HEK293 (cell line): ENCODE data around the gene EXOSC2.

Source experiments
- CTCF ChIA-PET: fragments of 350-600 bp; formaldehyde crosslinking; extraction: SDS; loops from one replicate; lab custom pipeline; 2021; ENCODE audit warnings: antibody characterized with exemption; lab: Yijun Ruan, JAX
- POLR2A ChIA-PET: fragments of 300-600 bp; formaldehyde crosslinking; extraction: SDS; loops from one replicate; lab custom pipeline; 2020; ENCODE audit warnings: antibody characterized with exemption, inconsistent platforms; lab: Yijun Ruan, JAX
- H3K27ac ChIP-seq: fragments of 200-500 bp; sonication (Bioruptor generic); 2 replicates; pipeline ENCODE4 v1.5.1; 2014; ENCODE audit warnings: low read depth, low read length, control low read depth, inconsistent platforms; ENCODE audit errors: extremely low read depth
- H3K36me3 ChIP-seq, 2 experiments: fragments of 200-500 bp in 1 of 2; sonication (Bioruptor generic) in 1 of 2; 1 replicate in 1 of 2; 2 replicates in 1 of 2; pipeline ENCODE4 v1.5.1; 2014 to 2017; ENCODE audit warnings: inconsistent platforms in 2 of 2, low read length in 2 of 2; ENCODE audit not compliant: control insufficient read depth in 2 of 2, insufficient read depth in 1 of 2
- H3K4me1 ChIP-seq: fragments of 200-500 bp; sonication (Bioruptor generic); 2 replicates; pipeline ENCODE4 v1.5.1; 2014; ENCODE audit warnings: mild to moderate bottlenecking, low read length, inconsistent platforms; ENCODE audit not compliant: control insufficient read depth, insufficient read depth
- H3K4me3 ChIP-seq: 2 replicates; pipeline ENCODE4 v1.5.1; 2011; ENCODE audit warnings: low read depth, mild to moderate bottlenecking, control low read depth, low read length, moderate library complexity
- H3K9me3 ChIP-seq: fragments of 200-500 bp; sonication (Bioruptor generic); 2 replicates; pipeline ENCODE4 v1.5.1; 2014; ENCODE audit warnings: low read depth, low read length, inconsistent platforms; ENCODE audit not compliant: control insufficient read depth, insufficient read depth
- KLF10 ChIP-seq: fragments of 450-650 bp; IDR thresholded peaks from 2 replicates; pipeline ENCODE4 v1.5.1; 2018; ENCODE audit warnings: missing biosample characterization, mild to moderate bottlenecking, missing genetic modification characterization
- KLF7 ChIP-seq: fragments of 450-650 bp; formaldehyde crosslinking; IDR thresholded peaks from 2 replicates; pipeline ENCODE4 v1.5.1; 2016; ENCODE audit warnings: missing biosample characterization, missing genetic modification characterization, borderline replicate concordance
- SETDB1 ChIP-seq: IDR thresholded peaks from one replicate; pipeline ENCODE4 v1.6.1; 2017; ENCODE audit warnings: mild to moderate bottlenecking, low read length, moderate library complexity, mixed read lengths; ENCODE audit not compliant: insufficient read length
- SP7 ChIP-seq: fragments of 450-650 bp; formaldehyde crosslinking; IDR thresholded peaks from 2 replicates; pipeline ENCODE4 v1.5.1; 2016; ENCODE audit warnings: missing biosample characterization, missing genetic modification characterization
- ZNF121 ChIP-seq: fragments of 450-650 bp; formaldehyde crosslinking; IDR thresholded peaks from 2 replicates; pipeline ENCODE4 v1.5.1; 2016; ENCODE audit warnings: missing biosample characterization, missing genetic modification characterization
- ZNF202 ChIP-seq: fragments of 450-650 bp; formaldehyde crosslinking; IDR thresholded peaks from 2 replicates; pipeline ENCODE4 v1.5.1; 2016; ENCODE audit warnings: missing biosample characterization, missing genetic modification characterization, borderline replicate concordance
- ZNF211 ChIP-seq: fragments of 450-650 bp; formaldehyde crosslinking; IDR thresholded peaks from 2 replicates; pipeline ENCODE4 v1.5.1; 2016; ENCODE audit warnings: low read depth, missing biosample characterization, missing genetic modification characterization
- ZNF555 ChIP-seq: fragments of 450-650 bp; formaldehyde crosslinking; conservative IDR thresholded peaks from 2 replicates; pipeline ENCODE4 v1.5.1; 2017; ENCODE audit warnings: missing biosample characterization, mild to moderate bottlenecking, missing genetic modification characterization, inconsistent platforms
- ZNF621 ChIP-seq: fragments of 450-650 bp; formaldehyde crosslinking; IDR thresholded peaks from 2 replicates; pipeline ENCODE4 v1.5.1; 2017; ENCODE audit warnings: missing biosample characterization, missing genetic modification characterization
- ZNF791 ChIP-seq: fragments of 450-650 bp; formaldehyde crosslinking; IDR thresholded peaks from 2 replicates; pipeline ENCODE4 v1.5.1; 2016; ENCODE audit warnings: missing biosample characterization, missing genetic modification characterization
- TF ChIP-seq, protein P1 (sequence below): fragments of 450-650 bp; formaldehyde crosslinking; IDR thresholded peaks from 2 replicates; pipeline ENCODE4 v1.5.1; 2017; ENCODE audit warnings: missing biosample characterization, missing genetic modification characterization
- TF ChIP-seq, protein P2 (sequence below): fragments of 450-650 bp; formaldehyde crosslinking; IDR thresholded peaks from 2 replicates; pipeline ENCODE4 v1.5.1; 2016; ENCODE audit warnings: missing biosample characterization, missing genetic modification characterization
- TF ChIP-seq, protein P3 (sequence below): fragments of 450-650 bp; formaldehyde crosslinking; IDR thresholded peaks from 2 replicates; pipeline ENCODE4 v1.5.1; 2017; ENCODE audit warnings: missing biosample characterization, mild to moderate bottlenecking, missing genetic modification characterization, moderate library complexity
- TF ChIP-seq, protein P4 (sequence below): fragments of 450-650 bp; formaldehyde crosslinking; IDR thresholded peaks from 2 replicates; pipeline ENCODE4 v1.5.1; 2016; ENCODE audit warnings: missing biosample characterization, missing genetic modification characterization
- TF ChIP-seq, protein P5 (sequence below): fragments of 450-650 bp; formaldehyde crosslinking; conservative IDR thresholded peaks from 2 replicates; pipeline ENCODE4 v1.5.1; 2016; ENCODE audit warnings: low read depth, missing biosample characterization, missing genetic modification characterization
- TF ChIP-seq, protein P6 (sequence below): sonication (generic); formaldehyde crosslinking; IDR thresholded peaks from 2 replicates; pipeline ENCODE4 v1.8.1; 2022; ENCODE audit warnings: mild to moderate bottlenecking, moderate library complexity, missing genetic modification reagents

Gene EXOSC2

DNA sequence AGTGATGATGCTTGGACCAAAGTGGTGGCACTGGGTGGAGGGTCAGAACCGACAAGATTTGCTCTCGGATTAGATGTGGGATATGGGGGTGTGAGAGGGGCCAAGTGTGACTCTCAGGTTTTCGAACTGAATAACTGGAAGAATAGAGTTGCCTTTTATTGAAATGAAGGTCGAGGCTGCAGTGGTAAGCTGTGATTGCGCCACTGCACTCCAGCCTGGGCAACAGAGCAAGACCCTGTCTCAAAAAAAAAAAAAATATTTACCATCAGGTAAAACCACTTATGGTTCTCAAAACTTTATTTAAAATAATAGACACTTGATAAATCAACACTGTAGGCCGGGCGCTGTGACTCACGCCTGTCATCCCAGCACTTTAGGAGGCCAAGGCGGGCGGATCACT lies 27.2 kb downstream of the EXOSC2 start:
- Histone ChIP-seq H3K36me3 (no peaks in the 10 kb centered on the region; a peak in 1 of 3 replicates), H3K27ac (no peak overlapping the region), H3K4me1 (no peaks in the 10 kb centered on the region), H3K9me3 (no peaks in the 10 kb centered on the region), H3K4me3 (no peak overlapping the region)
- TF ChIP-seq, protein P1, sequence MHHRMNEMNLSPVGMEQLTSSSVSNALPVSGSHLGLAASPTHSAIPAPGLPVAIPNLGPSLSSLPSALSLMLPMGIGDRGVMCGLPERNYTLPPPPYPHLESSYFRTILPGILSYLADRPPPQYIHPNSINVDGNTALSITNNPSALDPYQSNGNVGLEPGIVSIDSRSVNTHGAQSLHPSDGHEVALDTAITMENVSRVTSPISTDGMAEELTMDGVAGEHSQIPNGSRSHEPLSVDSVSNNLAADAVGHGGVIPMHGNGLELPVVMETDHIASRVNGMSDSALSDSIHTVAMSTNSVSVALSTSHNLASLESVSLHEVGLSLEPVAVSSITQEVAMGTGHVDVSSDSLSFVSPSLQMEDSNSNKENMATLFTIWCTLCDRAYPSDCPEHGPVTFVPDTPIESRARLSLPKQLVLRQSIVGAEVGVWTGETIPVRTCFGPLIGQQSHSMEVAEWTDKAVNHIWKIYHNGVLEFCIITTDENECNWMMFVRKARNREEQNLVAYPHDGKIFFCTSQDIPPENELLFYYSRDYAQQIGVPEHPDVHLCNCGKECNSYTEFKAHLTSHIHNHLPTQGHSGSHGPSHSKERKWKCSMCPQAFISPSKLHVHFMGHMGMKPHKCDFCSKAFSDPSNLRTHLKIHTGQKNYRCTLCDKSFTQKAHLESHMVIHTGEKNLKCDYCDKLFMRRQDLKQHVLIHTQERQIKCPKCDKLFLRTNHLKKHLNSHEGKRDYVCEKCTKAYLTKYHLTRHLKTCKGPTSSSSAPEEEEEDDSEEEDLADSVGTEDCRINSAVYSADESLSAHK (tag by site-specific recombination), result no peak
- peak; percentile 52; the same call in 1 of the 2 replicates for TF ChIP-seq ZNF121 (tag by site-specific recombination)
- TF ChIP-seq, protein P2, sequence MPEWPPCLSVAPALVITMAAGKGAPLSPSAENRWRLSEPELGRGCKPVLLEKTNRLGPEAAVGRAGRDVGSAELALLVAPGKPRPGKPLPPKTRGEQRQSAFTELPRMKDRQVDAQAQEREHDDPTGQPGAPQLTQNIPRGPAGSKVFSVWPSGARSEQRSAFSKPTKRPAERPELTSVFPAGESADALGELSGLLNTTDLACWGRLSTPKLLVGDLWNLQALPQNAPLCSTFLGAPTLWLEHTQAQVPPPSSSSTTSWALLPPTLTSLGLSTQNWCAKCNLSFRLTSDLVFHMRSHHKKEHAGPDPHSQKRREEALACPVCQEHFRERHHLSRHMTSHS (tag by site-specific recombination), result no peak
- ChIA-PET POLR2A (no interaction called here), CTCF (interaction anchor here (0.6 to 1.1 kb wide), 3 partner anchors 11 to 115 kb away, joined by 3 read pairs; no protein-coding TSS in a partner anchor)

DNA sequence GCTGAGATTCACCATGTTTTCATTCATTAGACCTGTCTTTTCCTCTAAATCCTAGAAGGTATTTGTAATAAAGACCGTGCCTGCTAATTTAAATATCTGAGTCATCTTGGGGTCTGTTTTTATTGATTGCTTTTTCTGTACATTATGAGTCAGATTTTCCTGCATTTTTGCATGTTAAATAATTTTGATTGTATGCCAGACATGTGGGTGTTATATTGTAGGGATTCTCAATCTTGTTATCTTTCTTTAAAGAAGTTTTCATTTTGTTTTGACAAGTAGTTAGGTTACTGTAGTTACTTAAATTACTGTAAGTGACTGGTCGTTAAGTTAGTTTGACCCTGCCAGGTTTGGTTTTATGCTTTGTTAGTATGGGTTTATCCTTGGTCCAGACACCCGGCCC lies 35.1 kb downstream of the EXOSC2 start:
- H3K4me1 ChIP-seq, result no peaks in the 10 kb centered on the region
- POLR2A ChIA-PET, result no interaction called here
- CTCF ChIA-PET, result interaction anchor here (1.1 to 2.6 kb wide), 2 partner anchors 24 to 138 kb away, joined by 5 to 11 read pairs; no protein-coding TSS in a partner anchor
- no peak overlapping the region for H3K4me3 ChIP-seq
- TF ChIP-seq KLF10 (no peak), KLF7 (tag by site-specific recombination) (no peak), ZNF211 (tag by site-specific recombination) (peak; percentile 69; the same call in 1 of the 2 replicates), ZNF202 (tag by site-specific recombination) (no peak), ZNF555 (tag by site-specific recombination) (no peak), ZNF791 (tag by site-specific recombination) (no peak), ZNF621 (no peak), SETDB1 (peak; percentile 58), SP7 (0 out of 2 replicates have a peak, but pooled peaks have one; percentile 30)
- TF ChIP-seq, protein P3, sequence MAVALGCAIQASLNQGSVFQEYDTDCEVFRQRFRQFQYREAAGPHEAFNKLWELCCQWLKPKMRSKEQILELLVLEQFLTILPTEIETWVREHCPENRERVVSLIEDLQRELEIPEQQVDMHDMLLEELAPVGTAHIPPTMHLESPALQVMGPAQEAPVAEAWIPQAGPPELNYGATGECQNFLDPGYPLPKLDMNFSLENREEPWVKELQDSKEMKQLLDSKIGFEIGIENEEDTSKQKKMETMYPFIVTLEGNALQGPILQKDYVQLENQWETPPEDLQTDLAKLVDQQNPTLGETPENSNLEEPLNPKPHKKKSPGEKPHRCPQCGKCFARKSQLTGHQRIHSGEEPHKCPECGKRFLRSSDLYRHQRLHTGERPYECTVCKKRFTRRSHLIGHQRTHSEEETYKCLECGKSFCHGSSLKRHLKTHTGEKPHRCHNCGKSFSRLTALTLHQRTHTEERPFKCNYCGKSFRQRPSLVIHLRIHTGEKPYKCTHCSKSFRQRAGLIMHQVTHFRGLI (tag by site-specific recombination), result no peak
- TF ChIP-seq, protein P4, sequence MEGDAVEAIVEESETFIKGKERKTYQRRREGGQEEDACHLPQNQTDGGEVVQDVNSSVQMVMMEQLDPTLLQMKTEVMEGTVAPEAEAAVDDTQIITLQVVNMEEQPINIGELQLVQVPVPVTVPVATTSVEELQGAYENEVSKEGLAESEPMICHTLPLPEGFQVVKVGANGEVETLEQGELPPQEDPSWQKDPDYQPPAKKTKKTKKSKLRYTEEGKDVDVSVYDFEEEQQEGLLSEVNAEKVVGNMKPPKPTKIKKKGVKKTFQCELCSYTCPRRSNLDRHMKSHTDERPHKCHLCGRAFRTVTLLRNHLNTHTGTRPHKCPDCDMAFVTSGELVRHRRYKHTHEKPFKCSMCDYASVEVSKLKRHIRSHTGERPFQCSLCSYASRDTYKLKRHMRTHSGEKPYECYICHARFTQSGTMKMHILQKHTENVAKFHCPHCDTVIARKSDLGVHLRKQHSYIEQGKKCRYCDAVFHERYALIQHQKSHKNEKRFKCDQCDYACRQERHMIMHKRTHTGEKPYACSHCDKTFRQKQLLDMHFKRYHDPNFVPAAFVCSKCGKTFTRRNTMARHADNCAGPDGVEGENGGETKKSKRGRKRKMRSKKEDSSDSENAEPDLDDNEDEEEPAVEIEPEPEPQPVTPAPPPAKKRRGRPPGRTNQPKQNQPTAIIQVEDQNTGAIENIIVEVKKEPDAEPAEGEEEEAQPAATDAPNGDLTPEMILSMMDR (tag by site-specific recombination), result no peak
- TF ChIP-seq, protein P5, sequence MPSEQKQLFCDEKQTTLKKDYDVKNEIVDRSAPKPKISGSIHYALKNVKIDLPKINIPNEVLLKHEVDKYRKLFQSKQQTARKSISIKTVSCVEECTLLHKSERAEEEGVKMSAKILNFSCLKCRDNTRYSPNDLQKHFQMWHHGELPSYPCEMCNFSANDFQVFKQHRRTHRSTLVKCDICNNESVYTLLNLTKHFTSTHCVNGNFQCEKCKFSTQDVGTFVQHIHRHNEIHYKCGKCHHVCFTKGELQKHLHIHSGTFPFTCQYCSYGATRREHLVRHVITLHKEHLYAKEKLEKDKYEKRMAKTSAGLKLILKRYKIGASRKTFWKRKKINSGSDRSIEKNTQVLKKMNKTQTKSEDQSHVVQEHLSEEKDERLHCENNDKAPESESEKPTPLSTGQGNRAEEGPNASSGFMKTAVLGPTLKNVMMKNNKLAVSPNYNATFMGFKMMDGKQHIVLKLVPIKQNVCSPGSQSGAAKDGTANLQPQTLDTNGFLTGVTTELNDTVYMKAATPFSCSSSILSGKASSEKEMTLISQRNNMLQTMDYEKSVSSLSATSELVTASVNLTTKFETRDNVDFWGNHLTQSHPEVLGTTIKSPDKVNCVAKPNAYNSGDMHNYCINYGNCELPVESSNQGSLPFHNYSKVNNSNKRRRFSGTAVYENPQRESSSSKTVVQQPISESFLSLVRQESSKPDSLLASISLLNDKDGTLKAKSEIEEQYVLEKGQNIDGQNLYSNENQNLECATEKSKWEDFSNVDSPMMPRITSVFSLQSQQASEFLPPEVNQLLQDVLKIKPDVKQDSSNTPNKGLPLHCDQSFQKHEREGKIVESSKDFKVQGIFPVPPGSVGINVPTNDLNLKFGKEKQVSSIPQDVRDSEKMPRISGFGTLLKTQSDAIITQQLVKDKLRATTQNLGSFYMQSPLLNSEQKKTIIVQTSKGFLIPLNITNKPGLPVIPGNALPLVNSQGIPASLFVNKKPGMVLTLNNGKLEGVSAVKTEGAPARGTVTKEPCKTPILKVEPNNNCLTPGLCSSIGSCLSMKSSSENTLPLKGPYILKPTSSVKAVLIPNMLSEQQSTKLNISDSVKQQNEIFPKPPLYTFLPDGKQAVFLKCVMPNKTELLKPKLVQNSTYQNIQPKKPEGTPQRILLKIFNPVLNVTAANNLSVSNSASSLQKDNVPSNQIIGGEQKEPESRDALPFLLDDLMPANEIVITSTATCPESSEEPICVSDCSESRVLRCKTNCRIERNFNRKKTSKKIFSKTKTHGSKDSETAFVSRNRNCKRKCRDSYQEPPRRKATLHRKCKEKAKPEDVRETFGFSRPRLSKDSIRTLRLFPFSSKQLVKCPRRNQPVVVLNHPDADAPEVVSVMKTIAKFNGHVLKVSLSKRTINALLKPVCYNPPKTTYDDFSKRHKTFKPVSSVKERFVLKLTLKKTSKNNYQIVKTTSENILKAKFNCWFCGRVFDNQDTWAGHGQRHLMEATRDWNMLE, result no peak
- TF ChIP-seq, protein P6, sequence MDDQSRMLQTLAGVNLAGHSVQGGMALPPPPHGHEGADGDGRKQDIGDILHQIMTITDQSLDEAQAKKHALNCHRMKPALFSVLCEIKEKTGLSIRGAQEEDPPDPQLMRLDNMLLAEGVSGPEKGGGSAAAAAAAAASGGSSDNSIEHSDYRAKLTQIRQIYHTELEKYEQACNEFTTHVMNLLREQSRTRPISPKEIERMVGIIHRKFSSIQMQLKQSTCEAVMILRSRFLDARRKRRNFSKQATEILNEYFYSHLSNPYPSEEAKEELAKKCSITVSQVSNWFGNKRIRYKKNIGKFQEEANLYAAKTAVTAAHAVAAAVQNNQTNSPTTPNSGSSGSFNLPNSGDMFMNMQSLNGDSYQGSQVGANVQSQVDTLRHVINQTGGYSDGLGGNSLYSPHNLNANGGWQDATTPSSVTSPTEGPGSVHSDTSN (CRISPR knock-in tag), result no peak
- no peak overlapping the region for H3K27ac ChIP-seq
- H3K36me3 ChIP-seq, result no peaks in the 10 kb centered on the region
- no peaks in the 10 kb centered on the region for H3K9me3 ChIP-seq
